GM23248 (cell line): ENCODE results near the gene MCTP2. TPM values are rescaled to one million over a fixed set of nuclear protein-coding genes. Genes with fewer than 3 reads are reported as not detected.
"Not testable (repeated sequence)": the region's sequence is repeated elsewhere in the genome, so short reads cannot be mapped to it uniquely, and the experiment has no call there.

Experiments
- DNase-seq: peaks from one replicate; pipeline ENCODE4 v3.0.0-alpha.2; 2015
- H2AFZ ChIP-seq: fragments of 200-600 bp; sonication (generic); 2 replicates; pipeline ENCODE4 v1.6.1; 2016; ENCODE audit warnings: antibody characterized with exemption
- H3F3A ChIP-seq: fragments of 200-600 bp; sonication (generic); 2 replicates; pipeline ENCODE4 v1.6.1; 2016; ENCODE audit warnings: mild to moderate bottlenecking, antibody characterized with exemption, mixed run types; ENCODE audit not compliant: insufficient read depth
- H3K27ac ChIP-seq: fragments of 200-600 bp; sonication (generic); 2 replicates; pipeline ENCODE4 v1.5.1; 2016; ENCODE audit warnings: mild to moderate bottlenecking
- H3K27me3 ChIP-seq: fragments of 200-600 bp; sonication (generic); replicated peaks from 2 replicates; pipeline ENCODE4 v1.6.1; 2016; ENCODE audit warnings: mild to moderate bottlenecking; ENCODE audit not compliant: insufficient read depth
- H3K36me3 ChIP-seq: fragments of 200-600 bp; sonication (generic); 2 replicates; pipeline ENCODE4 v1.6.1; 2016; ENCODE audit warnings: low read depth, mild to moderate bottlenecking
- H3K4me1 ChIP-seq: fragments of 200-600 bp; sonication (generic); 2 replicates; pipeline ENCODE4 v1.6.1; 2016; ENCODE audit warnings: mild to moderate bottlenecking; ENCODE audit not compliant: insufficient read depth
- H3K4me2 ChIP-seq: fragments of 200-600 bp; sonication (generic); one replicate; pipeline ENCODE4 v1.6.1; 2016; ENCODE audit warnings: mild to moderate bottlenecking; ENCODE audit not compliant: unreplicated experiment
- H3K4me3 ChIP-seq: fragments of 200-600 bp; sonication (generic); 2 replicates; pipeline ENCODE4 v1.5.1; 2016; ENCODE audit warnings: mild to moderate bottlenecking
- H3K79me2 ChIP-seq: fragments of 200-600 bp; sonication (generic); 2 replicates; pipeline ENCODE4 v1.6.1; 2016; ENCODE audit warnings: mild to moderate bottlenecking; ENCODE audit not compliant: insufficient read depth
- H3K9ac ChIP-seq: fragments of 200-600 bp; sonication (generic); 2 replicates; pipeline ENCODE4 v1.6.1; 2016; ENCODE audit warnings: mild to moderate bottlenecking
- H3K9me2 ChIP-seq: fragments of 200-600 bp; sonication (generic); 2 replicates; pipeline ENCODE4 v1.6.1; 2016; ENCODE audit warnings: mixed run types, mild to moderate bottlenecking, moderate library complexity; ENCODE audit not compliant: insufficient read depth
- H3K9me3 ChIP-seq: fragments of 200-600 bp; sonication (generic); one replicate; pipeline ENCODE4 v1.6.1; 2017; ENCODE audit warnings: low read depth
- H4K20me1 ChIP-seq: fragments of 200-600 bp; sonication (generic); 2 replicates; pipeline ENCODE4 v1.6.0; 2016; ENCODE audit not compliant: insufficient read depth
- EZH2 ChIP-seq: fragments of 200-600 bp; sonication (generic); IDR thresholded peaks from 2 replicates; pipeline ENCODE4 v1.6.1; 2018; ENCODE audit warnings: antibody characterized with exemption, mild to moderate bottlenecking; ENCODE audit not compliant: insufficient read depth, poor library complexity, severe bottlenecking
- EZH2phosphoT487 ChIP-seq: fragments of 200-600 bp; sonication (generic); IDR thresholded peaks from 2 replicates; pipeline ENCODE4 v1.6.1; 2018; ENCODE audit warnings: antibody characterized with exemption, moderate library complexity, mild to moderate bottlenecking, low read depth; ENCODE audit not compliant: insufficient read depth
- WGBS, 2 experiments: methylation state at CpG; one replicate each; pipeline ENCODE4 v1.1.6; 2015 to 2017; ENCODE audit warnings: low lambda C conversion rate in 2 of 2, low coverage in 1 of 2; ENCODE audit errors: missing lambda C conversion rate in 2 of 2; 5-methylcytosine and 5-hydroxymethylcytosine counted together
- in situ Hi-C: fragments of 300-500 bp; cut with MboI; formaldehyde crosslinking; loops from 2 replicates; pipeline ENCODE4 v1.15.0; 2020
- polyA plus RNA-seq: library from polyadenylated mRNA; unstranded; fragments of >200 nt; fragmentation: Nextera tagmentation; extraction: Ambion mirVana; gene quantifications from 2 replicates; pipeline ENCODE4 v1.2.1, GENCODE V29; 2016
- total RNA-seq: library from RNA; depleted of rRNA; stranded (reverse); fragments of >200 nt; shearing (Covaris generic); gene quantifications from 2 replicates; pipeline ENCODE4 v1.2.3, GENCODE V29; 2014

MCTP2 gene
- total and polyA plus RNA-seq, 2 experiments from 2014 or later: 0.70 to 0.97 TPM

- in situ Hi-C loops: no loop called here
- Histone ChIP-seq H3K4me2 (no peak overlapping the region), H3K27me3 (0 out of 2 replicates have a peak, but pooled peaks cover 4% of the 10 kb centered on the region), H3K36me3 (no peaks in the 10 kb centered on the region), H3K9ac (no peak overlapping the region), H3K9me2 (no peaks in the 10 kb centered on the region), H4K20me1 (no peaks in the 10 kb centered on the region), H3K4me1 (no peaks in the 10 kb centered on the region), H3K4me3 (no peak overlapping the region), H3K79me2 (no peaks in the 10 kb centered on the region), H3K27ac (no peak overlapping the region), H3F3A (no peaks in the 10 kb centered on the region), H2AFZ (no peak overlapping the region), H3K9me3 (no peaks in the 10 kb centered on the region)
- TF ChIP-seq EZH2phosphoT487: no peak
- no peak for TF ChIP-seq EZH2
- no peak for DNase-seq
- WGBS, 2 experiments: 23 to 43% methylated on average over 3 of the region's 3 CpGs
These were observed 25.1 kb downstream of the MCTP2 start for GRCh38 chr15:94256511-94256910.

GRCh38 chr15:94257776-94258175, 26.4 kb downstream of the MCTP2 start:
- H3K27me3 ChIP-seq, H2AFZ ChIP-seq, H3K36me3 ChIP-seq, H3K9me3 ChIP-seq, in situ Hi-C loops, H3K9me2 ChIP-seq, DNase-seq, H3K4me1 ChIP-seq, H3K9ac ChIP-seq, H3K4me3 ChIP-seq, H3K79me2 ChIP-seq, H3K4me2 ChIP-seq, H3K27ac ChIP-seq, H4K20me1 ChIP-seq, H3F3A ChIP-seq: not testable (repeated sequence)
- WGBS, 2 experiments: 74% methylated on average over 7 of the region's 7 CpGs

GRCh38 chr15:94258246-94258645, 26.9 kb downstream of the MCTP2 start:
- no peak overlapping the region for H3K9ac ChIP-seq
- H3F3A ChIP-seq: 0 out of 2 replicates have a peak, but pooled peaks cover 5% of the 10 kb centered on the region
- DNase-seq: no peak
- 92 to 95% methylated on average over 2 of the region's 2 CpGs for WGBS, 2 experiments
- in situ Hi-C loops: no loop called here
- no peaks in the 10 kb centered on the region for H3K9me2 ChIP-seq
- no peaks in the 10 kb centered on the region for H3K36me3 ChIP-seq
- H3K79me2 ChIP-seq: no peaks in the 10 kb centered on the region
- H4K20me1 ChIP-seq: no peaks in the 10 kb centered on the region
- no peak for TF ChIP-seq EZH2phosphoT487
- no peak for TF ChIP-seq EZH2
- no peaks in the 10 kb centered on the region for H3K9me3 ChIP-seq
- no peak overlapping the region for H3K27ac ChIP-seq
- 0 out of 2 replicates have a peak, but pooled peaks cover 4% of the 10 kb centered on the region for H3K27me3 ChIP-seq
- H3K4me1 ChIP-seq: peaks cover 7% of the 10 kb centered on the region; the same call in 1 of the 2 replicates
- H3K4me3 ChIP-seq: no peak overlapping the region
- H3K4me2 ChIP-seq: no peak overlapping the region
- no peak overlapping the region for H2AFZ ChIP-seq

GRCh38 chr15:94259121-94259751, 27.9 kb downstream of the MCTP2 start:
- Histone ChIP-seq H3K9me3 (no peaks in the 10 kb centered on the region), H3K27ac (no peak overlapping the region), H3K9ac (no peak overlapping the region), H3K79me2 (no peaks in the 10 kb centered on the region), H3K4me2 (no peak overlapping the region), H2AFZ (no peak overlapping the region), H3K27me3 (0 out of 2 replicates have a peak, but pooled peaks cover 4% of the 10 kb centered on the region), H3K36me3 (no peaks in the 10 kb centered on the region), H3F3A (peaks cover 8% of the 10 kb centered on the region; the same call in 1 of the 2 replicates), H3K9me2 (no peaks in the 10 kb centered on the region), H3K4me3 (no peak overlapping the region), H3K4me1 (peaks cover 13% of the 10 kb centered on the region; the same call in 1 of the 2 replicates), H4K20me1 (no peaks in the 10 kb centered on the region)
- in situ Hi-C loops: no loop called here
- TF ChIP-seq EZH2phosphoT487: no peak
- no peak for TF ChIP-seq EZH2
- WGBS, 2 experiments: 91 to 93% methylated on average over 1 of the region's 1 CpG
- peak; percentile 6 for DNase-seq

GRCh38 chr15:94259863-94260262, 28.5 kb downstream of the MCTP2 start:
- no peaks in the 10 kb centered on the region for H4K20me1 ChIP-seq
- no peak overlapping the region for H3K4me3 ChIP-seq
- H3F3A ChIP-seq: peaks cover 8% of the 10 kb centered on the region; the same call in 1 of the 2 replicates
- no peaks in the 10 kb centered on the region for H3K9me3 ChIP-seq
- H3K4me1 ChIP-seq: peaks cover 13% of the 10 kb centered on the region; the same call in 1 of the 2 replicates
- H3K27ac ChIP-seq: no peak overlapping the region
- DNase-seq: no peak
- no peaks in the 10 kb centered on the region for H3K36me3 ChIP-seq
- 58 to 67% methylated on average over 3 of the region's 3 CpGs for WGBS, 2 experiments
- in situ Hi-C loops: no loop called here
- no peak for TF ChIP-seq EZH2phosphoT487
- TF ChIP-seq EZH2: no peak
- no peaks in the 10 kb centered on the region for H3K79me2 ChIP-seq
- H2AFZ ChIP-seq: no peak overlapping the region
- no peaks in the 10 kb centered on the region for H3K9me2 ChIP-seq
- no peak overlapping the region for H3K4me2 ChIP-seq
- H3K9ac ChIP-seq: no peak overlapping the region
- H3K27me3 ChIP-seq: 0 out of 2 replicates have a peak, but pooled peaks cover 4% of the 10 kb centered on the region
